SK-N-SH (cell line): ENCODE results near the gene FBXW8. TPM values are rescaled to one million over a fixed set of nuclear protein-coding genes. Genes with fewer than 3 reads are reported as not detected.

Experiments
- CTCF ChIA-PET: fragments of 300-600, 350-600 bp; formaldehyde crosslinking; extraction: SDS; loops from one replicate; lab custom pipeline; 2021; lab: Yijun Ruan, JAX
- POLR2A ChIA-PET: fragments of 350-600 bp; sonication (Branson Sonifier 250); formaldehyde crosslinking; extraction: SDS; loops from one replicate; lab custom pipeline; 2020; ENCODE audit warnings: antibody characterized with exemption, inconsistent platforms; lab: Yijun Ruan, JAX
- DNase-seq: peaks from one replicate; pipeline ENCODE4 v3.0.0; 2012
- H2AFZ ChIP-seq: fragments of 200-600 bp; sonication (generic); 2 replicates; pipeline ENCODE4 v1.8.1; 2016; ENCODE audit warnings: antibody characterized with exemption, mild to moderate bottlenecking, low read depth
- H3F3A ChIP-seq: fragments of 200-600 bp; sonication (generic); replicated peaks from 2 replicates; pipeline ENCODE3; 2016; ENCODE audit warnings: antibody characterized with exemption, mild to moderate bottlenecking; ENCODE audit not compliant: insufficient read depth
- H3K27ac ChIP-seq, 2 experiments: fragments of 200-500 bp in 1 of 2; fragments of 200-600 bp in 1 of 2; sonication (Bioruptor generic) in 1 of 2; sonication (generic), shearing (Covaris generic) in 1 of 2; 2 replicates each; pipeline versions ENCODE4 v1.5.1 to v1.6.1; 2014 to 2016; ENCODE audit warnings: low read depth in 2 of 2, inconsistent platforms in 1 of 2, low read length in 1 of 2, mild to moderate bottlenecking in 1 of 2, mixed read lengths in 1 of 2
- H3K27me3 ChIP-seq: fragments of 200-600 bp; sonication (generic), shearing (Covaris generic); 2 replicates; pipeline ENCODE4 v1.6.1; 2016; ENCODE audit warnings: mixed run types; ENCODE audit not compliant: insufficient read depth
- H3K36me3 ChIP-seq, 2 experiments: fragments of 200-500 bp in 1 of 2; fragments of 200-600 bp in 1 of 2; sonication (Bioruptor generic) in 1 of 2; sonication (generic) in 1 of 2; replicated peaks in 1 of 2; 2 replicates each; pipeline versions ENCODE3 to v1.5.1; 2014 to 2016; ENCODE audit warnings: low read length in 1 of 2, mild to moderate bottlenecking in 1 of 2; ENCODE audit not compliant: insufficient read depth in 2 of 2, control insufficient read depth in 1 of 2
- H3K4me1 ChIP-seq, 2 experiments: fragments of 200-500 bp in 1 of 2; fragments of 200-600 bp in 1 of 2; sonication (Bioruptor generic) in 1 of 2; sonication (generic), shearing (Covaris generic) in 1 of 2; 2 replicates each; pipeline versions ENCODE4 v1.5.1 to v1.6.1; 2014 to 2016; ENCODE audit warnings: low read depth in 1 of 2, low read length in 1 of 2, mixed run types in 1 of 2; ENCODE audit not compliant: insufficient read depth in 2 of 2, control insufficient read depth in 1 of 2
- H3K4me2 ChIP-seq: fragments of 200-600 bp; sonication (generic), shearing (Covaris generic); 2 replicates; pipeline ENCODE4 v1.6.1; 2017; ENCODE audit warnings: mixed run types
- H3K4me3 ChIP-seq, 2 experiments: fragments of 200-500 bp in 1 of 2; fragments of 200-600 bp in 1 of 2; sonication (Bioruptor generic) in 1 of 2; sonication (generic), shearing (Covaris generic) in 1 of 2; 2 replicates each; pipeline versions ENCODE4 v1.5.1 to v1.8.1; 2014 to 2016; ENCODE audit warnings: low read depth in 2 of 2, inconsistent platforms in 1 of 2, low read length in 1 of 2, mild to moderate bottlenecking in 1 of 2, mixed read lengths in 1 of 2, moderate library complexity in 1 of 2
- H3K79me2 ChIP-seq: fragments of 200-600 bp; sonication (generic); 2 replicates; pipeline ENCODE4 v1.8.1; 2017; ENCODE audit warnings: mild to moderate bottlenecking; ENCODE audit not compliant: insufficient read depth
- H3K9ac ChIP-seq: fragments of 200-600 bp; sonication (generic); 2 replicates; pipeline ENCODE4 v1.6.1; 2017; ENCODE audit warnings: mixed run types
- H3K9me2 ChIP-seq: fragments of 200-600 bp; sonication (generic); 2 replicates; pipeline ENCODE4 v1.6.1; 2017; ENCODE audit warnings: mixed run types
- H3K9me3 ChIP-seq: fragments of 200-600 bp; sonication (generic); 2 replicates; pipeline ENCODE4 v1.6.1; 2017; ENCODE audit warnings: mixed run types, mild to moderate bottlenecking, moderate library complexity
- H4K20me1 ChIP-seq: fragments of 200-600 bp; sonication (generic); 2 replicates; pipeline ENCODE4 v1.6.1; 2017; ENCODE audit warnings: mild to moderate bottlenecking, mixed run types; ENCODE audit not compliant: insufficient read depth
- CHD2 ChIP-seq: fragments of 150-350 bp; IDR thresholded peaks from 2 replicates; pipeline ENCODE4 v1.6.1; 2018; ENCODE audit warnings: low read length; ENCODE audit not compliant: partially characterized antibody
- CTCF ChIP-seq: fragments of 200-600 bp; sonication (generic); IDR thresholded peaks from 2 replicates; pipeline ENCODE4 v1.6.1; 2017; ENCODE audit warnings: antibody characterized with exemption, mild to moderate bottlenecking, moderate library complexity
- ELF1 ChIP-seq: IDR thresholded peaks from 2 replicates; pipeline ENCODE4 v1.4.0; 2012
- EZH2phosphoT487 ChIP-seq: fragments of 200-600 bp; sonication (generic); IDR thresholded peaks from 2 replicates; pipeline ENCODE4 v1.6.1; 2017; ENCODE audit warnings: low read depth, mixed run types, mild to moderate bottlenecking, antibody characterized with exemption, moderate library complexity, borderline replicate concordance
- FOSL2 ChIP-seq: IDR thresholded peaks from 2 replicates; pipeline ENCODE4 v1.4.0; 2012; ENCODE audit warnings: low read depth, mild to moderate bottlenecking, moderate library complexity, borderline replicate concordance
- FOXJ3 ChIP-seq: sonication (generic); formaldehyde crosslinking; IDR thresholded peaks from 2 replicates; pipeline ENCODE4 v1.5.1; 2020; ENCODE audit warnings: mild to moderate bottlenecking, missing genetic modification reagents
- GABPA ChIP-seq: IDR thresholded peaks from 2 replicates; pipeline ENCODE4 v1.4.0; 2012; ENCODE audit warnings: low read depth, mild to moderate bottlenecking
- GATA2 ChIP-seq: sonication (generic); formaldehyde crosslinking; IDR thresholded peaks from 2 replicates; pipeline ENCODE4 v1.5.0; 2020; ENCODE audit warnings: mild to moderate bottlenecking, missing genetic modification reagents
- IRF3 ChIP-seq: fragments of 150-350 bp; IDR thresholded peaks from 2 replicates; pipeline ENCODE4 v1.6.1; 2016; ENCODE audit warnings: mild to moderate bottlenecking, low read depth, low read length
- JUND ChIP-seq: IDR thresholded peaks from 2 replicates; pipeline ENCODE4 v1.4.0; 2012
- MAX ChIP-seq: IDR thresholded peaks from 2 replicates; pipeline ENCODE4 v1.4.0; 2012; ENCODE audit warnings: low read depth
- MXI1 ChIP-seq: IDR thresholded peaks from 2 replicates; pipeline ENCODE4 v1.6.1; 2012; ENCODE audit warnings: mild to moderate bottlenecking, low read depth, low read length, improper control_type of control experiment
- NRF1 ChIP-seq: IDR thresholded peaks from 2 replicates; pipeline ENCODE4 v1.6.1; 2012; ENCODE audit warnings: low read depth, mild to moderate bottlenecking, low read length
- PBX3 ChIP-seq: IDR thresholded peaks from 2 replicates; pipeline ENCODE4; 2012
- POLR2AphosphoS5 ChIP-seq: IDR thresholded peaks from 2 replicates; pipeline ENCODE4 v1.6.1; 2012; ENCODE audit warnings: low read depth, low read length
- RAD21 ChIP-seq: IDR thresholded peaks from 2 replicates; pipeline ENCODE4 v1.6.1; 2012; ENCODE audit warnings: mild to moderate bottlenecking, low read length
- RCOR1 ChIP-seq: fragments of 150-350 bp; IDR thresholded peaks from 2 replicates; pipeline ENCODE4 v1.6.1; 2017; ENCODE audit warnings: antibody characterized with exemption, low read length
- SIN3A ChIP-seq: IDR thresholded peaks from 2 replicates; pipeline ENCODE4 v1.6.1; 2012; ENCODE audit warnings: low read depth, mild to moderate bottlenecking, low read length, moderate library complexity, borderline replicate concordance
- SMC3 ChIP-seq: IDR thresholded peaks from 2 replicates; pipeline ENCODE4 v1.6.1; 2012; ENCODE audit warnings: low read depth, low read length, improper control_type of control experiment
- TAF1 ChIP-seq: IDR thresholded peaks from 2 replicates; pipeline ENCODE4 v1.6.1; 2012; ENCODE audit warnings: low read depth, mild to moderate bottlenecking, low read length, moderate library complexity, borderline replicate concordance
- TCF12 ChIP-seq: IDR thresholded peaks from 2 replicates; pipeline ENCODE4 v1.4.0; 2012
- USF2 ChIP-seq: fragments of 150-350 bp; IDR thresholded peaks from 2 replicates; pipeline ENCODE4 v1.6.1; 2017; ENCODE audit warnings: antibody characterized with exemption, low read length, low read depth, borderline replicate concordance
- YY1 ChIP-seq: IDR thresholded peaks from 2 replicates; pipeline ENCODE4 v1.4.0; 2012; ENCODE audit warnings: low read depth, mild to moderate bottlenecking
- ZBTB33 ChIP-seq: IDR thresholded peaks from 2 replicates; pipeline ENCODE4 v1.4.0; 2012; ENCODE audit warnings: low read depth, borderline replicate concordance
- WGBS: methylation state at CpG from one replicate; pipeline ENCODE4 v1.1.6; 2017; ENCODE audit warnings: low lambda C conversion rate; 5-methylcytosine and 5-hydroxymethylcytosine counted together
- polyA plus RNA-seq, 3 experiments: library from polyadenylated mRNA; depleted of rRNA; stranded (reverse); fragments of >200 nt; gene quantifications; 2 replicates each; pipeline ENCODE4 v1.2.3, GENCODE V29; 2012

The FBXW8 gene
- polyA plus RNA-seq, 1 of the 3 experiments (the other 2 are of a cell fraction), result 15.6 TPM

GRCh38 chr12:116978791-116979508, 68.2 kb downstream of the FBXW8 start:
- H3K4me2 ChIP-seq, result no peak overlapping the region; the same call in 1 of the 2 replicates
- H3K27me3 ChIP-seq, result no peaks in the 10 kb centered on the region
- 0 out of 2 replicates have a peak, but pooled peaks cover 8% of the 10 kb centered on the region for H3K79me2 ChIP-seq
- WGBS, result 41% methylated on average over 7 of the region's 7 CpGs
- no peak overlapping the region for H2AFZ ChIP-seq
- no peak overlapping the region for H3K4me3 ChIP-seq
- peaks cover 14 to 24% of the 10 kb centered on the region in 2 experiments for H3K36me3 ChIP-seq
- H4K20me1 ChIP-seq, result no peaks in the 10 kb centered on the region
- ChIA-PET CTCF (interaction anchor here (1.1 to 1.4 kb wide), 2 partner anchors 13 to 14 kb away, joined by 3 to 4 read pairs; no protein-coding TSS in a partner anchor), POLR2A (interaction anchor here (0.7 to 1.2 kb wide), 2 partner anchors 12 to 22 kb away, joined by 3 to 5 read pairs; no protein-coding TSS in a partner anchor)
- no peak overlapping the region for H3K9ac ChIP-seq
- DNase-seq, result peak; percentile 56
- peaks cover 52% of the 10 kb centered on the region for H3F3A ChIP-seq
- H3K9me2 ChIP-seq, result no peaks in the 10 kb centered on the region
- peak overlapping the region in 1 of 2 experiments; percentile 76; a peak in 2 of 4 replicates for H3K27ac ChIP-seq
- no peaks in the 10 kb centered on the region for H3K9me3 ChIP-seq
- peaks cover 19 to 29% of the 10 kb centered on the region in 2 experiments for H3K4me1 ChIP-seq
- TF ChIP-seq GABPA, result no peak
- TF ChIP-seq NRF1, result no peak
- no peak for TF ChIP-seq FOSL2
- TF ChIP-seq EZH2phosphoT487, result no peak
- no peak for TF ChIP-seq JUND
- no peak for TF ChIP-seq POLR2AphosphoS5
- no peak for TF ChIP-seq SMC3
- 0 out of 2 replicates have a peak, but pooled peaks have one; percentile 24 for TF ChIP-seq PBX3
- no peak for TF ChIP-seq TCF12
- 0 out of 2 replicates have a peak, but pooled peaks have one; percentile 17 for TF ChIP-seq GATA2
- TF ChIP-seq ELF1, result no peak
- no peak for TF ChIP-seq TAF1
- no peak for TF ChIP-seq MAX
- TF ChIP-seq USF2, result no peak
- TF ChIP-seq SIN3A, result no peak
- TF ChIP-seq MXI1, result peak; percentile 57; the same call in 1 of the 2 replicates
- no peak for TF ChIP-seq CHD2
- TF ChIP-seq IRF3, result no peak
- no peak for TF ChIP-seq CTCF
- no peak for TF ChIP-seq FOXJ3 (CRISPR knock-in tag)
- no peak for TF ChIP-seq YY1
- TF ChIP-seq RCOR1, result peak; percentile 83
- no peak for TF ChIP-seq RAD21
- no peak for TF ChIP-seq ZBTB33
